ENCODE measurements around the gene LINGO4.

LINGO4 gene

GRCh38 chr1:151805066-151805820 lies at the start of gene LINGO4:
Gene LINGO4 (minus strand): TSS chr1:151805419. CDS start chr1:151802704, 2,715 bp downstream.
- FAIRE-seq = no peak

DNA sequence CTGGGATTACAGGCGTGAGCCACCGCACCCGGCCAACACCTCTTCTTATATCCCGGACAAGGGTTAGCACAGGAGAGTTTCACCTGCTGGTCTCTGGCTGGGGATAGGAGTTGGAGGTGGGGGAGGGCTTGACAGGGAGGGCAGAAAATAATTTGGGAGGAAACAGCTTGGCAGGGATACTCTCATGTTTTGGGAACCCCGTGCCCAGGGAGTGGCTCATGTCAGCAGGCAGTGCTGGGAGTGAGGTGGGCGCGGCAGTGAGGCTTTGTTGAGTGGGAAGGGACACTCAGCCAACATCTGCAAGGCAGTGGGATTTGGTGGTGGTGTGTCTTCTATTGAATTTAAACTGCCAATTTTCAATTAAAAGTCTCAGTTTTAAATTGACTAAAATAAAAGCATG lies 49.4 kb upstream of the LINGO4 start:
- no peak for FAIRE-seq

- no peak for FAIRE-seq
Observed at GRCh38 chr1:151853411-151853943, 48.3 kb upstream of the LINGO4 start, which contains the start of gene THEM5. Gene THEM5 (minus strand): TSS chr1:151853712. CDS start chr1:151853565, 147 bp downstream.

GRCh38 chr1:151852733-151853132 lies 47.5 kb upstream of the LINGO4 start:
- FAIRE-seq = no peak

DNA sequence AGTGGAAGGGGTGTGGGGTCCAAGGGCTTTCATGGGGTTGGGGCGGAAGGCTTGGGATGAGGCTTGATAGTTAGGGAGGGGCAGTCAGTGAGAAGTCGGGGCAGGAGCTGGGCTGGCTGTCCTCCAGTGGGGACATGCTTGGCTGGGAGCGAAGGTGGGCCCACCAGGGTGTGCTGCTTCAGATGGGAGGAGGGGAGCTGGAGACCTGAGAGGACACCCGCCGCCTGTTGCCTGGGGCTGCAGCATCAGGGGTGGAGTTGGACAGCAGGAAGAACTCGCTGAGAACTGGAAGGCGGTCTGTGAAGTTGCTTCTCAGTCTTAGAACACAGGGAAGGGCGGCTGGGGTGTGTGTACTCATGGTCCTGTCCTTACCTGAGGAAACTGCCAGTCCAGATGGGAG lies 46.7 kb upstream of the LINGO4 start:
- no peak for FAIRE-seq

- no peak for FAIRE-seq
Observed at GRCh38 chr1:151849871-151850270, 44.7 kb upstream of the LINGO4 start.

DNA sequence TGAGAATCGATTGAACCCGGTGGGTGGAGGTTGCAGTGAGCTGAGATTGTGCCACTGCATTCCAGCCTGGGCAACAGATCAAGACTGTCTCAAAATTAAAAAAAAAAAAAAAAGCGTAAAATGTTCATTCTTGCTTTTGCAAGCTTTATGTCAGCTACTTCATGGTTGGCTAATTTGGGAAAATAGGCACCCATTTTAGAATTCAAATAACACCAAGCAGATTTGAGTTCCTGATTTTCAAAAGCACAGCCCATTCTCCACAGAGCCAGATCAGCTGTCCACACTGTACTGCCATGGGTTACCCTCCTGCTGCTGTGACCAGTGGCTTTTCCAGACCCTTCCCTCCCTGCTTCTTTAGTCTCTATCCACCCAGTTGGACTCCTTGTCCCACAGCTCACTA lies 43.9 kb upstream of the LINGO4 start:
- FAIRE-seq = no peak

- no peak for FAIRE-seq
Observed at GRCh38 chr1:151847867-151848596, 42.8 kb upstream of the LINGO4 start.

GRCh38 chr1:151846686-151847237 lies 41.5 kb upstream of the LINGO4 start:
- no peak for FAIRE-seq

DNA sequence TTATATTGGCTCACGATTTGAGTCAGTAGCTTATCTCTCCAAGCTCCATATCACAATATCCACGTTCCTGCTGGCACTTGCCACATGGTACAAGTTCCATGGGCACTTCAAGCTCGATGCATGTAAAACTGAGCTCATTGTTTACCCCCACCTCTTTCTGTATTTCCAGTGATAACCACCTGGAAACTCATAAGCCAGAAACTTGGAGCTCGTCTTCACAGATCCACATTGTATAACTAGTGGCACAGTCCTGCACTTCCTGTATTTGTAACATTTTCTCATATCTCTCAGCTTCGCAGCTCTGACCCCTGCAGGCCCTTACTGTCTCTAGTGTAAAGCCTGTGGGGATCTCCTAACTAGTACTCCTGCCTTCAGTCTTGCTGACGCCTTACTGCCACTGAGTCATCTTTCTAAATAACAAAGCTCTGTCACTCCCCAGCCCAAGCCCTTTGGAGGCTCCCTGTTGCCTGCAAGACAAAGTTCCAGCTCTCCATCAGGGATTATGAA lies 40.9 kb upstream of the LINGO4 start:
- no peak for FAIRE-seq

- FAIRE-seq = no peak
Observed at GRCh38 chr1:151843398-151843797, 38.2 kb upstream of the LINGO4 start.

GRCh38 chr1:151841141-151841540 lies 35.9 kb upstream of the LINGO4 start:
- FAIRE-seq = no peak

GRCh38 chr1:151840421-151840820 lies 35.2 kb upstream of the LINGO4 start:
- FAIRE-seq = no peak

DNA sequence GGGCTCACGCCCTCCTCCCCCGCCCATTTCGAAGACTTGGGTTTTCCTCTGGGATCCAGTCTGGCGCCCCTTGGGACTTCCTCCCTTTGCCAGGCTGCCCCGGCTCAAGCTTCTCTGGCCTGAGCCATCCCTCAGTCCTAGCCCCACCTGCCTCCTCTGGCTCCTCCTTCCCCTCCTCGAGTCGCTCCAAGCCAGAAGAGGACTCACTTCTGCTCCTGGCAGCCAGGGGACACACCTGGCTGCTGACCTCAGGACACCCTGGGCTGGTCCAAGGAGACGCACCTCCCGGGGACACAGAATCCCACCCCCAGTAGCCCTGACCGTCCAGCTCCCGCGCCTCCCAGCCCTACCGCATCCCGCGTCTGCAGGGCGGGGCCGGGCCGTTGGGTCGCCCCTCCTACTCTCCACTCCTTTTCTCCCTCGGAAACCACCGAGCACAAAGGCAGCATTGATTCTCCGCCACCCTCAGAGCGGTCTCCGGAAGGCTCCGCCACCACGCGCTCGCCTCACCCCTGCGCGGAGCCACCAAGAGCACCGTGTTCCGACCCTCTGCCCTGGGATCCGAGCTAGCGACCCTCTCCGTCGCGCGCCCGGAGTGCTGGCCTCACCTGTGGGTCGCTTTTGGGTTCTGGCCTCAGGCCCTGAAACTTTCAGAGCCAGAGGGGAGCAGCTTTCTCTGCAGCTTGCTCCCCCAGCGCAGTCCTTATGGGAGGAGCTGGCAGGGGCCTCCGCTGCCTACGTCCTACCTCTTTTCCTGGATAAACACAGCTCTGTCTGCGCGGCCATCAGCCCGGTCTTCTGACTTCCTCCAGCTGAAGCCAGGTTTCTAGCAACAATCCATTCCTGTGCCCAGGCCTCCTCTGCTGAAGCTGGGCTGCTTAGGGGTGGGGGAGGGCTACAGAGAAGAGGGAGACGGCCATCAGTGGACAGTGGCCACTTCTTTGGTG lies 34.5 kb upstream of the LINGO4 start, which contains the start of gene C2CD4D:
Gene C2CD4D (minus strand): TSS at position 364 of the 947 bp plus-strand sequence. CDS start 831 bp downstream, outside the sequence.
- FAIRE-seq = no peak

- FAIRE-seq = no peak
Observed at GRCh38 chr1:151839082-151839412, 33.8 kb upstream of the LINGO4 start.

DNA sequence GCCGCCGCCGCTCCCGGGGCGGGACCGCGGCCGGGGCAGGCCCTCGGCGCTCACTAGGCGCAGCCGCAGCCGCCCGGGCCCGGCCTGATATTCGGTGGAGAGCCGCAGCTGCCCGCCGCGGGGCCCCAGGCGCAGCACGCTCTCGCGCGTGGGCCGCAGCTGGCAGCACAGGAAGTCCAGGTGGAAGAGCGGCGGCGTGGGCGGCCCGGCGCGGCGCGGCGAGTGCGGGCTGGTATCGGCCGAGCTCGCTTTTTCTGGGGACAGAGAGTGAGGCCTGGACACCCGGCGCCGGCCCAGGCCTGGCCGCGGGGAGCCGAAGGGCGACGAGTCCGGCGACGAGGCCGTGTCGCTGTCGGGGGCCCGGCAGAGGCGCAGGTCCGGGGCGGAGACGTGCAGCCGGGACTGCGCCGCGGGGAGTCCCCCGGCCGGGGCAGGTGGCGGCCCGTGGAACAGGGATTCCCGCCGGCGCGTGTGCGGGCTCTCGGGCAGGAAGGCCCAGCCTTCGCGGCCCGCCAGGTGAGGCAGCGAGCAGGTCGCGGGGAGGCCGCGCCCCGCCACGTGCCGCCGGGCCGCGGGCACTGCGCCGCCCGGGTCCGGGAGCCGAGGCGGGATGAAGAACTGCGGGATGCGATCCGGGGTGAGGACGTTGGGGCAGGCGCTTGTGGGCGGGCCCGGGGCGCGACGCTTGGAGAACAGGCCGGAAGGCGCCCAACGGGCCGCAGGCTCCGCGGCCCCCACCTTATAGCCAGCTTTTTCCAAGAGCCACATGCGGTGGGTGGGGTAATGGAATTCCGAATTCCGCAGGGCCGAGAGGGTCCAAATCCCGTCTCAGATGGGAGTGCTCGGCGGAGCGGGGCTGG lies 33.2 kb upstream of the LINGO4 start:
- no peak for FAIRE-seq

- no peak for FAIRE-seq
Observed at GRCh38 chr1:151837884-151838221, 32.6 kb upstream of the LINGO4 start.

DNA sequence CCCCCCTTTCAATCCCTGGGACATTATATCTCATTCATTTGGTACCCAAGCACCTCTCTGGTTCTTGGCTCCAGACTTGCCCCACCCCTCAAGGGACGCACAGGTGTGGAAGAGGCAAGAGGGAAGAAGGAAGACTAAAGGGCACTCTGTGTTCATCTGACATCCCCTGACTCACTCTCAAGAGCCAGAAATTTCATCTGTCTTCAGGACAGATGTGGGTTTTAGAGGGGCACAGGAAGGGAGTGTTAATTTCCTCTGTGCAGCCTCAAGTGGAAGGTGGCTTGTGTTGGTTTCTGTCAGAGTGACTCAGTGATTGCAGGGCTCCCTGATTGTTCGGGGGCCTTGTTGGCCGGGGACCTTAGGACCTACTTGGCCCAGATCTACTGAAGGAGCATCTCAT lies 32.0 kb upstream of the LINGO4 start:
- no peak for FAIRE-seq

DNA sequence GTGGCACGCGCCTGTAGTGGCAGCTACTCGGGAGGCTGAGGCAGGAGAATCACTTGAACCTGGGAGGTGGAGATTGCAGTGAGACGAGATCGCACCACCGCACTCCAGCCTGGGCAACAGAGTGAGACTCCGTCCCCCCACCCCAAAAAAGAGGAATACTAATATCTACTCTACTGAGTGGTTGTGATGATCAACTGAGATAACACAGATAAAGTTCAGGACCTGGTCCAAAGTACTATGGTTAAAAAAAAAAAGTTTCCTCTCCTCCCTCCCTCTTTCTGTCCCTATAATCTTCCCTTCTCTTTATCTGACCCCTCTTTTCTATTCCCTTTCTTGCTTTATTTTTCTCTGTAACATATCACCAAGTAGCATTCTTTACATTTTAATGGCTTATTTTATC lies 30.4 kb upstream of the LINGO4 start:
- no peak for FAIRE-seq

- no peak for FAIRE-seq
Observed at GRCh38 chr1:151834239-151834638, 29.0 kb upstream of the LINGO4 start.

DNA sequence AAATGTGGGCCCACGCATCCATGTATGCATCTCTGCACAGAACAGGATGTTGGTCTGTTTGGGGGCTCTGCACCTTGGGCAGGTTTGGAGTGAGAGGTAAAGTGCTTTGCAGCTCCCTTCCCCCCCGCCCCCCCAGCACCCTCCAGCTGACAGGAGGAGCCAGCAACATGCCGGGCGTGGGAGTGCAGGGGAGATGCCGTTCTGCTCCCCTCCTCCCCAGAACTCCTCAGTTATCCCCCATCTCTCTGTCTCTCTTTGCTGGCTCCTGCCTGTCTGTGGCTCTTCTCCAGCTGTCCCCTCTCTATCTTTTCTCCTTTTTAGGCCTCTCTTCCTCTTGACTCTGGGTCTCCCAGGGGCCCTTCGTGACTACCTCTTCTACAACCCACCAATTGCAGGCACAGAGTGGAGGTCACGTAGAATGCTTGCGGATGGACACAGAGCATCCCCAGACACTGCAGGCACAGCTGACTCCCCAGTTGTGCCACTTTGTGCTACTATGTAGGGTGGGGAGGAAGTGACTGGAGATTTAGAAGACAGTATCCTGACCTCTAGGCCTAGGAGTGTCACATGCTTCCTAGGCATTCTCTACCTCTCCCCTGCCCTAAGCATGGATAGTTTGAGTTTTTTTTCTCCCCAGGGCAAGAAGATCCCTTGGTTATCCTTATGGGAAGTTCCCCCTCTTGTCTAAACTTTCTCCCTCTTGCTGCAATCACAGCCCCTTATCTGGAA lies 28.1 kb upstream of the LINGO4 start:
- FAIRE-seq = no peak
